Neural cell (in vitro differentiated cells): Measurements from ENCODE around the gene TRAT1.

Experiments used
- EZH2 ChIP-seq: fragments of 200-600, 300-800 bp; shearing (Covaris generic), sonication (generic); IDR thresholded peaks from 2 replicates; pipeline ENCODE4 v1.6.1; 2014; ENCODE audit warnings: antibody characterized with exemption, low read length, borderline replicate concordance, mild to moderate bottlenecking; ENCODE audit not compliant: insufficient read depth, poor library complexity, severe bottlenecking
- POLR2AphosphoS5 ChIP-seq: IDR thresholded peaks from 2 replicates; pipeline ENCODE4 v1.6.1; 2012
- RAD21 ChIP-seq: fragments of 450-650 bp; conservative IDR thresholded peaks from 2 replicates; pipeline ENCODE4 v1.6.1; 2014; ENCODE audit warnings: antibody characterized with exemption, mild to moderate bottlenecking, moderate library complexity
- TAF1 ChIP-seq: IDR thresholded peaks from 2 replicates; pipeline ENCODE4 v1.6.1; 2012; ENCODE audit warnings: low read depth
- TF ChIP-seq, protein P1 (sequence below): fragments of 450-650 bp; IDR thresholded peaks from 2 replicates; pipeline ENCODE4 v1.5.1; 2014; ENCODE audit warnings: antibody characterized with exemption, mild to moderate bottlenecking, moderate library complexity; ENCODE audit not compliant: poor library complexity, severe bottlenecking
- TF ChIP-seq, protein P2 (sequence below): IDR thresholded peaks from 2 replicates; pipeline ENCODE4 v1.6.1; 2012; ENCODE audit warnings: borderline replicate concordance

DNA sequence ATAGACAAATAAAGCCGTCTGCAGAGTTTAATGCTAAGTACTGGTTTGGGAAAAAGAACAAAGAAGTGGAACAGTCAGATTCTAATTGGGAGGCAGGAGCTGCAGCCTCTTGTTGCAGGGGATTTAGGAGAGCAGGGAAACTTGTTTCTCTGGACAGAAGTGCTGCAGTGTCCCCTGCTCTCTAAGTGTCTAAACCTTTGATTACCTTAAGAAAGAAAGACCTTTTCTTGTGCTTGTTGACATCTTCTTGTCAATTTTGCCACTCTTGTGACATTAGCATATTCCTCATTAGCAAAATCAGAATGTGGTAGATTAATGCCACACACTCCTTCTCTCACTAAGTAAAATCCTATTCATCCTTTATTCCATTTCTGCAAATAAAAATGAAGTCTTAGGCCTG, 38.8 kb downstream of the TRAT1 start:
- TF ChIP-seq, protein P1, sequence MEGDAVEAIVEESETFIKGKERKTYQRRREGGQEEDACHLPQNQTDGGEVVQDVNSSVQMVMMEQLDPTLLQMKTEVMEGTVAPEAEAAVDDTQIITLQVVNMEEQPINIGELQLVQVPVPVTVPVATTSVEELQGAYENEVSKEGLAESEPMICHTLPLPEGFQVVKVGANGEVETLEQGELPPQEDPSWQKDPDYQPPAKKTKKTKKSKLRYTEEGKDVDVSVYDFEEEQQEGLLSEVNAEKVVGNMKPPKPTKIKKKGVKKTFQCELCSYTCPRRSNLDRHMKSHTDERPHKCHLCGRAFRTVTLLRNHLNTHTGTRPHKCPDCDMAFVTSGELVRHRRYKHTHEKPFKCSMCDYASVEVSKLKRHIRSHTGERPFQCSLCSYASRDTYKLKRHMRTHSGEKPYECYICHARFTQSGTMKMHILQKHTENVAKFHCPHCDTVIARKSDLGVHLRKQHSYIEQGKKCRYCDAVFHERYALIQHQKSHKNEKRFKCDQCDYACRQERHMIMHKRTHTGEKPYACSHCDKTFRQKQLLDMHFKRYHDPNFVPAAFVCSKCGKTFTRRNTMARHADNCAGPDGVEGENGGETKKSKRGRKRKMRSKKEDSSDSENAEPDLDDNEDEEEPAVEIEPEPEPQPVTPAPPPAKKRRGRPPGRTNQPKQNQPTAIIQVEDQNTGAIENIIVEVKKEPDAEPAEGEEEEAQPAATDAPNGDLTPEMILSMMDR: no peak
- TF ChIP-seq EZH2: no peak
- TF ChIP-seq RAD21: no peak
- TF ChIP-seq, protein P2, sequence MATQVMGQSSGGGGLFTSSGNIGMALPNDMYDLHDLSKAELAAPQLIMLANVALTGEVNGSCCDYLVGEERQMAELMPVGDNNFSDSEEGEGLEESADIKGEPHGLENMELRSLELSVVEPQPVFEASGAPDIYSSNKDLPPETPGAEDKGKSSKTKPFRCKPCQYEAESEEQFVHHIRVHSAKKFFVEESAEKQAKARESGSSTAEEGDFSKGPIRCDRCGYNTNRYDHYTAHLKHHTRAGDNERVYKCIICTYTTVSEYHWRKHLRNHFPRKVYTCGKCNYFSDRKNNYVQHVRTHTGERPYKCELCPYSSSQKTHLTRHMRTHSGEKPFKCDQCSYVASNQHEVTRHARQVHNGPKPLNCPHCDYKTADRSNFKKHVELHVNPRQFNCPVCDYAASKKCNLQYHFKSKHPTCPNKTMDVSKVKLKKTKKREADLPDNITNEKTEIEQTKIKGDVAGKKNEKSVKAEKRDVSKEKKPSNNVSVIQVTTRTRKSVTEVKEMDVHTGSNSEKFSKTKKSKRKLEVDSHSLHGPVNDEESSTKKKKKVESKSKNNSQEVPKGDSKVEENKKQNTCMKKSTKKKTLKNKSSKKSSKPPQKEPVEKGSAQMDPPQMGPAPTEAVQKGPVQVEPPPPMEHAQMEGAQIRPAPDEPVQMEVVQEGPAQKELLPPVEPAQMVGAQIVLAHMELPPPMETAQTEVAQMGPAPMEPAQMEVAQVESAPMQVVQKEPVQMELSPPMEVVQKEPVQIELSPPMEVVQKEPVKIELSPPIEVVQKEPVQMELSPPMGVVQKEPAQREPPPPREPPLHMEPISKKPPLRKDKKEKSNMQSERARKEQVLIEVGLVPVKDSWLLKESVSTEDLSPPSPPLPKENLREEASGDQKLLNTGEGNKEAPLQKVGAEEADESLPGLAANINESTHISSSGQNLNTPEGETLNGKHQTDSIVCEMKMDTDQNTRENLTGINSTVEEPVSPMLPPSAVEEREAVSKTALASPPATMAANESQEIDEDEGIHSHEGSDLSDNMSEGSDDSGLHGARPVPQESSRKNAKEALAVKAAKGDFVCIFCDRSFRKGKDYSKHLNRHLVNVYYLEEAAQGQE: no peak
- no peak for TF ChIP-seq POLR2AphosphoS5
- TF ChIP-seq TAF1: no peak
